WERI-Rb-1 (cell line): Measurements from ENCODE around the gene SAMD8.

Source experiments
- DNase-seq: peaks from one replicate; pipeline ENCODE4 v3.0.0-alpha.2; 2020
- H3K27ac ChIP-seq: fragments of 250-450 bp; sonication (Bioruptor Pico); 2 replicates; pipeline ENCODE4 v1.5.1; 2020; ENCODE audit warnings: mild to moderate bottlenecking, moderate library complexity
- H3K27me3 ChIP-seq: fragments of 250-450 bp; sonication (Bioruptor Pico); 2 replicates; pipeline ENCODE4 v1.5.1; 2021; ENCODE audit warnings: mild to moderate bottlenecking, low read depth, moderate library complexity; ENCODE audit not compliant: insufficient read depth, severe bottlenecking
- H3K36me3 ChIP-seq: fragments of 250-450 bp; sonication (Bioruptor Pico); 2 replicates; pipeline ENCODE4 v1.5.1; 2020; ENCODE audit warnings: mild to moderate bottlenecking, moderate library complexity
- H3K4me3 ChIP-seq: 2 replicates; pipeline ENCODE4 v1.5.1; 2011; ENCODE audit warnings: low read depth, mild to moderate bottlenecking, control low read depth, low read length
- H3K9me3 ChIP-seq: fragments of 250-450 bp; sonication (Bioruptor Pico); 2 replicates; pipeline ENCODE4 v1.5.1; 2021; ENCODE audit warnings: mild to moderate bottlenecking, moderate library complexity; ENCODE audit not compliant: severe bottlenecking
- CTCF ChIP-seq: IDR thresholded peaks from 2 replicates; pipeline ENCODE4 v1.5.1; 2011; ENCODE audit warnings: low read depth, mild to moderate bottlenecking, control low read depth, inconsistent platforms, low read length

The SAMD8 gene

GRCh38 chr10:75072727-75073126 is 38.7 kb upstream of the SAMD8 start:
- no peaks in the 10 kb centered on the region for H3K36me3 ChIP-seq
- H3K27me3 ChIP-seq, result no peaks in the 10 kb centered on the region
- no peak overlapping the region for H3K27ac ChIP-seq
- DNase-seq, result no peak
- no peak for TF ChIP-seq CTCF
- H3K9me3 ChIP-seq, result peaks cover 9% of the 10 kb centered on the region
- H3K4me3 ChIP-seq, result no peak overlapping the region

GRCh38 chr10:75073442-75073841 is 38.0 kb upstream of the SAMD8 start:
- TF ChIP-seq CTCF, result no peak
- no peak overlapping the region for H3K27ac ChIP-seq
- no peak overlapping the region for H3K4me3 ChIP-seq
- DNase-seq, result no peak
- no peaks in the 10 kb centered on the region for H3K36me3 ChIP-seq
- H3K9me3 ChIP-seq, result peaks cover 9% of the 10 kb centered on the region
- no peaks in the 10 kb centered on the region for H3K27me3 ChIP-seq

GRCh38 chr10:75074711-75075445 is 36.6 kb upstream of the SAMD8 start:
- no peaks in the 10 kb centered on the region for H3K36me3 ChIP-seq
- no peaks in the 10 kb centered on the region for H3K27me3 ChIP-seq
- no peak overlapping the region for H3K4me3 ChIP-seq
- H3K27ac ChIP-seq, result no peak overlapping the region
- no peak for TF ChIP-seq CTCF
- no peak for DNase-seq
- H3K9me3 ChIP-seq, result peaks cover 5% of the 10 kb centered on the region

- H3K36me3 ChIP-seq, result no peaks in the 10 kb centered on the region
- DNase-seq, result no peak
- no peak overlapping the region for H3K27ac ChIP-seq
- peaks cover 5% of the 10 kb centered on the region for H3K9me3 ChIP-seq
- no peak overlapping the region for H3K4me3 ChIP-seq
- no peaks in the 10 kb centered on the region for H3K27me3 ChIP-seq
- no peak for TF ChIP-seq CTCF
Measured at GRCh38 chr10:75076348-75076747, 35.1 kb upstream of the SAMD8 start.

- Histone ChIP-seq H3K27me3 (no peaks in the 10 kb centered on the region), H3K4me3 (no peak overlapping the region), H3K36me3 (no peaks in the 10 kb centered on the region), H3K9me3 (no peaks in the 10 kb centered on the region), H3K27ac (no peak overlapping the region)
- TF ChIP-seq CTCF, result no peak
- no peak for DNase-seq
Measured at GRCh38 chr10:75079436-75080083, 31.9 kb upstream of the SAMD8 start.
